Measurements from ENCODE around the gene SNX32. TPM values are rescaled to one million over a fixed set of nuclear protein-coding genes. Genes with fewer than 3 reads are reported as not detected.
A peak's percentile ranks its signal among the peaks of the same experiment; 100 is the strongest.

The SNX32 gene
- total and polyA plus RNA-seq, 2 of the 13 experiments (the other 11 are each of a cell fraction or from before 2014, with no cell fraction given): 0.09 to 0.34 TPM

DNA sequence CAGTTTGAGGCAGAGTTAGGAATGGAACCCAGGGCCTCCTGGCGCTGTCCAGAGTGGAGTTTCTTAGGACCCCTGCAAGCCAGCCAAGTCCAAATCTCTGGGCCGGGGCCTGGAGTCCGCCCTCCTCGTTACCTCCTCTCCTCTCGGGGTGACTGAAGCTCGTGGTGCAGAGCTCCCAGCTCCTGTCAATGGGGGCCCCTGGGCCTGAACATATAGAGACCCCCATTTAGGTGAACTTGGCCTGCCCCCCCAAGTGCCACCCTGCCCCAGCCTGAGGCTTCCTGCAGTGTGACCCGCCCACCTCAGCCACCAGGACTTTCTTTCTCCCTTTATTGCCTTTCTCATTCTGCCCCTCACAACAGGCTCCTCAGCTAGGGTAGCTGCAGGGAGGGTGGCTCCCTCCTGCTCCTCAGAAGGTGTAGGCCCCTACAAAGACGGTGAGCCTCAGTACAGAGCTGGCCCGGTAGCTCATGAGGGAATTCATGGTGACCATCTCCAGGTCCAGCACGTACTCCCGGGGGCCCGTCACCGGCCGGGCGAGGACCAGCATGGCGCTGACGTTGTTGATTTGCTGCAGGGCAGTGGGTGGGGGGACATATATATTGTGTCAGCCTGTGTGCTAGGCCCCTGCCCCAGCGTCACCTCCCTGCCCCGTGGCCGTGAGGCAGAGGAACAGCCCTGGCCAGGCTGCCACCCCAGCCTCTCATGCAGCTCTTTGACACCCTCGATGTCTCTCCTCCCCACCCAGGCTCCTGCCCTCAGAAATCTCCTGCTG lies 32.9 kb downstream of the SNX32 start:
- H3K79me2 ChIP-seq (ENCODE audit: insufficient read depth, low read length): peaks cover 2% of the 10 kb centered on the region
- in situ Hi-C loops (cut with HindIII; ENCODE audit: extremely low pct_ligation_motif_present, low pct_unique_long_range_greater_than_20kb): no loop called here
- H3K36me3 ChIP-seq (replicated peaks in 1 of 2; ENCODE audit: control insufficient read depth in 1 of 2, insufficient read depth in 2 of 2, low read length in 2 of 2): peaks cover 14 to 51% of the 10 kb centered on the region in 2 experiments; a peak in 4 of 5 replicates
- H3K27ac ChIP-seq (ENCODE audit: extremely low read length, insufficient read depth, low read length): no peak overlapping the region
- DNase-seq (ENCODE audit: low spot score): no peak
- CTCF ChIA-PET (ENCODE audit: low intra/inter-chr PET ratio, low total read pairs): no interaction called here
- H3K27me3 ChIP-seq (ENCODE audit: control insufficient read depth in 1 of 2, insufficient read depth in 2 of 2, low read length in 2 of 2): no peaks in the 10 kb centered on the region
- H3K4me3 ChIP-seq (replicated peaks in 1 of 3; ENCODE audit: insufficient read depth in 1 of 3, low read depth in 2 of 3, low read length in 3 of 3): no peak overlapping the region
- no peaks in the 10 kb centered on the region for H4K20me1 ChIP-seq (ENCODE audit: insufficient read depth, low read length)
- no peak overlapping the region for H3K4me2 ChIP-seq (ENCODE audit: low read depth, low read length)
- no peak for ATAC-seq
- POLR2A ChIA-PET: interaction anchor here (1.2 to 8.9 kb wide), 2 partner anchors 7 to 24 kb away, joined by 3 to 81 read pairs; partner anchors contain the start of genes CCDC85B, CFL1 and MUS81
- intact Hi-C loops (cut with micrococcal nuclease; ENCODE audit: unreplicated experiment): no loop called here
- no peaks in the 10 kb centered on the region for H3K9me3 ChIP-seq (ENCODE audit: low read length)
- FAIRE-seq: no peak
- 95% methylated on average over 15 of the region's 21 CpGs for WGBS (ENCODE audit: low lambda C conversion rate)
- H3K4me1 ChIP-seq (ENCODE audit: insufficient read depth, low read length): peaks cover 27% of the 10 kb centered on the region
- no TSS peak for BruUV-seq (replicated peaks)
- no peak overlapping the region for H3K9ac ChIP-seq (ENCODE audit: insufficient read depth, low read depth, low read length)
- TF ChIP-seq, protein P1, sequence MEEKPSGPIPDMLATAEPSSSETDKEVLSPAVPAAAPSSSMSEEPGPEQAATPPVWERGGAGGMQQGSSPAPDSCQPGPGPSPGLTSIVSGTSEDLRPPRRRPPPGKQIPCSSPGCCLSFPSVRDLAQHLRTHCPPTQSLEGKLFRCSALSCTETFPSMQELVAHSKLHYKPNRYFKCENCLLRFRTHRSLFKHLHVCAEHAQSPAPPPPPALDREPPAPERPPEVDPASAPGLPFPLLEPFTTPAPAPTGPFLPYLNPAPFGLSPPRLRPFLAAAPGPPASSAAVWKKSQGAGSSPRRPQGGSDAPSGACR (CRISPR knock-in tag; IDR thresholded peaks at IDR 0.05): no peak
- TF ChIP-seq NFIB (CRISPR knock-in tag; IDR thresholded peaks at IDR 0.05; ENCODE audit: borderline replicate concordance) (no peak), RBFOX2 (IDR thresholded peaks at IDR 0.05; ENCODE audit: low read depth, low read length) (peak; percentile 57; the same call in 1 of the 2 replicates), AGO2 (optimal IDR thresholded peaks at IDR 0.05; ENCODE audit: low read depth, low read length) (peak; percentile 73), ZNF83 (CRISPR knock-in tag; IDR thresholded peaks at IDR 0.05; ENCODE audit: borderline replicate concordance) (no peak), SAFB2 (CRISPR knock-in tag; IDR thresholded peaks at IDR 0.05; ENCODE audit: borderline replicate concordance, low read depth) (no peak), FOXA1 (IDR thresholded peaks at IDR 0.05) (no peak), FOXA1 (CRISPR knock-in tag; IDR thresholded peaks at IDR 0.05) (no peak)
- H2AFZ ChIP-seq (ENCODE audit: low read length): no peak overlapping the region
